HG03469 (cell line): Measurements from ENCODE around the gene EIF2S3B.

ENCODE experiments used
- ATAC-seq: cut with Tn5 transposase; IDR thresholded peaks from one replicate; pipeline ENCODE4 v1.9.1; 2021; ENCODE audit warnings: mild to moderate bottlenecking, moderate library complexity, moderate number of reproducible peaks; ENCODE audit not compliant: unreplicated experiment

EIF2S3B gene

DNA sequence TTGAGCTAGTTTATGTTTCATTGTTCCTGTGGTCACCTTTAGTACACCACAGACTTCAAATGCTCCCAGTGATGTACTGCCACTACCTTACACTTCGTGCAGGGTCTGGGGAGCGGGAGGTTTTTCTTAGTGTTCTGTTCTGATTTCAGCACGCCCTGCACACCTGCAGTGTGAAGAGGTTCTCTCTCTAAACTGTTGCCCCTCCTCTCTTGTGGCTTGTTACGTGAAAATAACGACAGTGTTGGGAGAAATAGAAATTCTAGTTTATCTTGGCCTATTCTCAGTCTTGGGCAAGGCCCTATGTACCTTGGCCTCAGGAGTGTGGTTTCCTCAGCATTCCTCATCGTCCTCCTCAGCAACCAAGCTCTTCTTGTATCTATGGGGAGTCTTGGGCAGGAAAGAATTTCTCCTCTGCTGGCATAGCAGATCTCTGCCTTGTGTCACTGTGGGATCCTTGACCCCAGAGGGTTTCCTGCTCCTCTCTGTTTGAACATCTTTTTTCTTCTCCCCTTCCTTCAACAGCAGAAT lies 48.6 kb downstream of the EIF2S3B start:
- ATAC-seq, result no peak

DNA sequence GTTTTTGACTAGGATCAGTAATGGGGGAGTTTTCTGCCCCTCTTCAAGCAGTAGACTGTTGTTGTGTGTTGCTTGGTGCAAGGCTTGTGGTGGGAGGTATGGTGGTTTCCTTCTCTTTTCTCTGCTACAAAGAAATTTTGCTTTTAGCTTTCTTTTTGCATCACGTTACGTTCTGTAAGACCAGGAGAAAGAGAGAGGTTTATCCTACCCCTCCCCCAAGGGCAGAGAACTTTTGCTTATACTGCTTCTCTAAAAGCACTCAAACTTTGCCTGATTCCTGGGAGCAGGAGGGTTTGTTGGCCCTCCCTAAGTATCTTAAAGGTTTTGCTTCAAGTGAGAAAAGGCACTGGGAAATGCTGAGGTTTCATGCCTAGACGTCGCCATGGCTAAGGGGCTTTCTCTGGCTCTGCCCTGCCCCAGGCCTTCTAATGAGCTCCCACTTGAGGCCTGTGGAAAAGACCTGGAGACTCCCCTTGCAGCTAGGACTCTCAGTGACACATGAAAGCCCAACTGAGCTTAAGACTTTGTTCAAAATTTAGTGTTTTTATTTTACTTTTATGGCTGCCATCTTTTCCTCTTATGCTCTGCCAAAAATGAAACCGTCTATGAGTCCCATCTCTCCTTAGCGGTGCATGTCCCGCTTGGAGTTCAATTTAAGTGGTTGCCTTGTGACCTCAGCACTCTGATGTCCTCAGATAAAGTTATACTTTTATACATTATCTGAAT lies 49.2 kb downstream of the EIF2S3B start:
- no peak for ATAC-seq

DNA sequence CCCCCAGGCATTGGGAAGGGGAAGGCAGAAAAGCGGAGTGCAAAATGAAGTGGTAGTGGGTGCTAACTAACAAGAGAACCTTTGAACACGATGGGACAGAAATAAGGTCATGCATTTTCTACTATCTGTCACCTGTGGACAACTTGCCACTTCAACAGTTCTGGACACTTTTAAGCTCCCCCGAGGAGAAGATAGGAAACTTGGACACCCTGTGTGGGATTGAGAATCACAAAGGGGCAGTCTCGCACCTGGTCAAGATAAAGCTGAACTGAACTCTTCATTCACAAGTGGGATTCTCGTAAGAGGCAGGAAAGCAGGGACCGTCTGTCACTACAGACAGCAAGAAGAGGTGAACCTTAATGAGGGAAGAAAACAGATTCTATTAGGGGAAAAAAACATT lies 51.6 kb downstream of the EIF2S3B start:
- no peak for ATAC-seq

DNA sequence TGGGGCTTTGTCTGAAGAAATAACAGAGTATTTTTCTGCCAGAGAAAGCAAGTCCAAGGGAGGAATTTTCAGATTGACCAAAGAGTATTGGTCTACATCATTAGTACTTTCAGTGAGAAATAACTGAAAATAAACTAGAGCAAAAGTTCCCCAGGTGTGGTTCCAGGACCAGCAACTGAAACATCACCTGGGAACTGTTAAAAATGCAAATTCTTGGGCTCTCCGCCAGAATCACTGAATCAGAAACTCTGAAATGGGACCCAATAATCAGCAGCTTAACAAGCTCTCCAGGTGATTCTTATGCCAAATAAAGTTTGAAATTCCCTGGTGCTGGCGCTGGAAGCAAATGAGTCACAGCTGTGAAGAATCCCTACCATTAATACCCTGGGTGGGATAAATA lies 52.1 kb downstream of the EIF2S3B start:
- peak; percentile 44 for ATAC-seq
